ENCODE data around the gene TWNK. TPM values are rescaled to one million over a fixed set of nuclear protein-coding genes. Genes with fewer than 3 reads are reported as not detected.

The TWNK gene
- total RNA-seq, 4 donors from 2014 or later: 5.5 to 7.7 (median 6.8) TPM

GRCh38 chr10:100988166-100988565 is 823 bp downstream of the TWNK start:
- Histone ChIP-seq H3K27me3 (no peaks in the 10 kb centered on the region), H3K9me3 (no peaks in the 10 kb centered on the region), H3K36me3 (peaks cover 4 to 18% of the 10 kb centered on the region in 2 donors), H3K4me3 (replicated peaks in 1 of 3) (peak overlapping the region in 1 of 3 donors; percentile 89), H3K27ac (no peak overlapping the region), H3K4me1 (peaks cover 18 to 26% of the 10 kb centered on the region in 2 donors)
- 60 to 83% methylated on average over 1 to 7 of the region's 10 CpGs for WGBS, 2 donors
- intact Hi-C loops (cut with DNase I): no loop called here
- DNase-seq: no peak
- no peak for TF ChIP-seq POLR2A (IDR thresholded peaks at IDR 0.05)
- TF ChIP-seq CTCF (IDR thresholded peaks at IDR 0.05): no peak

GRCh38 chr10:100989088-100989487 is 1.7 kb downstream of the TWNK start:
- H3K27me3 ChIP-seq: no peaks in the 10 kb centered on the region
- H3K9me3 ChIP-seq: no peaks in the 10 kb centered on the region
- DNase-seq: no peak
- no peak overlapping the region for H3K4me3 ChIP-seq (replicated peaks in 1 of 3)
- 94 to 95% methylated on average over 21 of the region's 21 CpGs for WGBS, 2 donors
- TF ChIP-seq CTCF (IDR thresholded peaks at IDR 0.05): no peak
- no peak for TF ChIP-seq POLR2A (IDR thresholded peaks at IDR 0.05)
- H3K4me1 ChIP-seq: peaks cover 18 to 26% of the 10 kb centered on the region in 2 donors
- H3K36me3 ChIP-seq: peaks cover 0 to 18% of the 10 kb centered on the region in 2 donors
- intact Hi-C loops (cut with DNase I): no loop called here
- H3K27ac ChIP-seq: no peak overlapping the region

GRCh38 chr10:100993986-100994708 is 6.8 kb downstream of the TWNK start:
- Histone ChIP-seq H3K9me3 (no peaks in the 10 kb centered on the region), H3K27ac (no peak overlapping the region), H3K4me1 (peaks cover 12 to 15% of the 10 kb centered on the region in 2 donors), H3K4me3 (replicated peaks in 1 of 3) (no peak overlapping the region), H3K27me3 (no peaks in the 10 kb centered on the region), H3K36me3 (peaks cover 0 to 18% of the 10 kb centered on the region in 2 donors)
- 55 to 61% methylated on average over 9 to 10 of the region's 10 CpGs for WGBS, 2 donors
- TF ChIP-seq POLR2A (IDR thresholded peaks at IDR 0.05) (no peak), CTCF (IDR thresholded peaks at IDR 0.05) (peak; percentile 22 to 86 (median 60))
- intact Hi-C loops (cut with DNase I): loop anchor here (2.0 kb wide), 1 partner anchor 19 kb away; no protein-coding TSS in a partner anchor
- peak in 1 of 2 donors; percentile 33 for DNase-seq

- no peak for TF ChIP-seq POLR2A (IDR thresholded peaks at IDR 0.05)
- TF ChIP-seq CTCF (IDR thresholded peaks at IDR 0.05): no peak
- Histone ChIP-seq H3K4me3 (replicated peaks in 1 of 3) (no peak overlapping the region), H3K27ac (no peak overlapping the region), H3K4me1 (peaks cover 12 to 15% of the 10 kb centered on the region in 2 donors), H3K27me3 (no peaks in the 10 kb centered on the region), H3K36me3 (peaks cover 0 to 18% of the 10 kb centered on the region in 2 donors), H3K9me3 (no peaks in the 10 kb centered on the region)
- DNase-seq: no peak
- 56 to 62% methylated on average over 2 to 6 of the region's 6 CpGs for WGBS, 2 donors
- intact Hi-C loops (cut with DNase I): loop anchor here (2.0 kb wide), 1 partner anchor 18 kb away; no protein-coding TSS in a partner anchor
These were observed 7.8 kb downstream of the TWNK start for GRCh38 chr10:100995181-100995580.

GRCh38 chr10:100996678-100997359 is 9.5 kb downstream of the TWNK start:
- peak overlapping the region; percentile 59 to 67 (median 62) for H3K4me3 ChIP-seq (replicated peaks in 1 of 3)
- DNase-seq: peak; percentile 64 to 66
- peaks cover 0 to 5% of the 10 kb centered on the region in 2 donors for H3K36me3 ChIP-seq
- intact Hi-C loops (cut with DNase I): no loop called here
- no peaks in the 10 kb centered on the region for H3K27me3 ChIP-seq
- TF ChIP-seq POLR2A (IDR thresholded peaks at IDR 0.05) (peak; percentile 20 to 76), CTCF (IDR thresholded peaks at IDR 0.05) (peak in 1 of 6 experiments; percentile 30)
- peak overlapping the region; percentile 99 to 100 (median 99) for H3K27ac ChIP-seq
- 3 to 7% methylated on average over 15 to 28 of the region's 46 CpGs for WGBS, 2 donors
- no peaks in the 10 kb centered on the region for H3K9me3 ChIP-seq
- H3K4me1 ChIP-seq: peaks cover 28 to 29% of the 10 kb centered on the region in 2 donors
